OCI-LY1 (cell line): ENCODE results near the gene MACROD2.

Experiments
- H2AFZ ChIP-seq: fragments of 200-600 bp; sonication (generic), shearing (Covaris generic); 2 replicates; pipeline ENCODE4 v1.6.0; 2014; ENCODE audit warnings: antibody characterized with exemption, mild to moderate bottlenecking, low read length
- H3F3A ChIP-seq: fragments of 200-600 bp; sonication (generic), shearing (Covaris generic); 2 replicates; pipeline ENCODE4 v1.6.0; 2014; ENCODE audit warnings: mild to moderate bottlenecking, antibody characterized with exemption, low read length, moderate library complexity; ENCODE audit not compliant: insufficient read depth
- H3K27ac ChIP-seq: fragments of 200-600 bp; sonication (generic); 2 replicates; pipeline ENCODE4 v1.5.1; 2014; ENCODE audit warnings: low read length, mixed run types, mild to moderate bottlenecking, low read depth; ENCODE audit not compliant: poor library complexity, severe bottlenecking
- H3K27me3 ChIP-seq: fragments of 200-600 bp; sonication (generic); 2 replicates; pipeline ENCODE4 v1.6.0; 2014; ENCODE audit warnings: antibody characterized with exemption, mild to moderate bottlenecking, low read length, moderate library complexity; ENCODE audit not compliant: insufficient read depth
- H3K36me3 ChIP-seq: fragments of 200-600 bp; sonication (generic); 2 replicates; pipeline ENCODE4 v1.6.1; 2014; ENCODE audit warnings: mild to moderate bottlenecking, antibody characterized with exemption, low read length, moderate library complexity, mixed read lengths; ENCODE audit not compliant: insufficient read depth
- H3K4me1 ChIP-seq: fragments of 200-600 bp; sonication (generic); 2 replicates; pipeline ENCODE4 v1.5.1; 2014; ENCODE audit warnings: mild to moderate bottlenecking, low read length, moderate library complexity; ENCODE audit not compliant: insufficient read depth, severe bottlenecking
- H3K4me2 ChIP-seq: fragments of 200-600 bp; sonication (generic), shearing (Covaris generic); 2 replicates; pipeline ENCODE4 v1.6.1; 2014; ENCODE audit warnings: low read length
- H3K4me3 ChIP-seq: fragments of 200-600 bp; sonication (generic); 2 replicates; pipeline ENCODE4 v1.5.1; 2014; ENCODE audit warnings: low read length, low read depth, mild to moderate bottlenecking, mixed read lengths; ENCODE audit not compliant: poor library complexity, severe bottlenecking
- H3K79me2 ChIP-seq: fragments of 200-600 bp; shearing (Covaris generic); 2 replicates; pipeline ENCODE4 v1.6.1; 2016; ENCODE audit warnings: mixed run types, low read length, mixed read lengths; ENCODE audit not compliant: insufficient read depth
- H3K9ac ChIP-seq: fragments of 200-600 bp; sonication (generic), shearing (Covaris generic); 2 replicates; pipeline ENCODE4 v1.6.1; 2014; ENCODE audit warnings: mild to moderate bottlenecking, low read length, mixed read lengths
- H3K9me2 ChIP-seq: fragments of 200-600 bp; sonication (generic), shearing (Covaris generic); 2 replicates; pipeline ENCODE4 v1.6.1; 2014; ENCODE audit warnings: low read depth, mild to moderate bottlenecking, low read length, mixed read lengths
- H3K9me3 ChIP-seq: fragments of 200-600 bp; shearing (Covaris generic); 2 replicates; pipeline ENCODE4 v1.6.1; 2014; ENCODE audit warnings: low read length, mixed read lengths
- H4K20me1 ChIP-seq: fragments of 200-600 bp; sonication (generic), shearing (Covaris generic); 2 replicates; pipeline ENCODE4 v1.6.0; 2016; ENCODE audit warnings: mild to moderate bottlenecking, low read length; ENCODE audit not compliant: insufficient read depth
- EZH2 ChIP-seq: fragments of 200-600 bp; sonication (generic), shearing (Covaris generic); IDR thresholded peaks from 2 replicates; pipeline ENCODE4 v1.8.0; 2017; ENCODE audit warnings: borderline replicate concordance, mixed run types, mild to moderate bottlenecking, antibody characterized with exemption, low read length, moderate library complexity, mixed read lengths
- TF ChIP-seq, protein P1 (sequence below): fragments of 200-600 bp; sonication (generic), shearing (Covaris generic); IDR thresholded peaks from 2 replicates; pipeline ENCODE4 v1.5.1; 2017; ENCODE audit warnings: mild to moderate bottlenecking, antibody characterized with exemption, low read length, moderate library complexity, mixed read lengths

The MACROD2 gene

DNA sequence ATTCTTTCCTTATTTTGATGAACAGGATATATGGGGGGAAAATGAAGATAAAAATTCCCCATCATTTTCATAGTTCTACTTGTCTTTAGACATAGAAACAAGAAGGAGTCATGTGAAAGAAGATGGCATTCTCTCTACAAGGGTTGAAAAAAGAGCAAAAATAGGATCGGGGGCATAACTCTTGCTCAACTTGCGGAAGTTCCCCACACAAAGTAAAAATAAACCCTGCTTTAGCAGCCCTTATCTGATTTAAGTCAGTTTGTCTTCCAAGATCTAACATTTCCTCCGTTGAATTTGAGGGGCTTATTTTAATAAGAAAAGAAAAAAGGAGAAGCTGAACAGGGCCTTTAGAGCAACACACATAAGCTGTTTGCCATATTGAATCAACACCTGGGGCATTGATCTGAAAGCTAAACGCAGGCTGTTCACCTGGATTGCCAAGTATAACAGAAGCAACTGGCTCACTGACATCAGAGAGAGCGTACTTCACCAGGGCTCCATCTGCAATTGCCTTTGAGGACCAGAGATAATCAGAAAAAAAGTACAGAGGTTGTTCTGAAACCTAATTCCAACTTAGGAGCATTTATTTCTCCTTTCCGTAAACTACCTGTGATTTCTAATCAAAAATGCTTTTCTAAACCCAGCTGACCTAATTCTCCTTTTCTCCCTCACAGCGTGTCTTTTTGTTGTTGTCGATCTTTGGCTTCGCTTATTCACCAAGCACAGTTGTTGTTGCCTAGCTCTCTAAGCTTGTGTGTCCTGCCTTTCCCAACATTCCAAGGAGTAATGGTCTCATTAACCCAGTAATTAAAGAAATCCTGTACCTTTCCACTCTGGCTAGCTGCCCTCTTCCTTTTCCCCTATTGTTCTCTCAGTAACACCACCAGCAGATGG is 2010.0 kb downstream of the MACROD2 start:
- H3K9ac ChIP-seq, result no peak overlapping the region
- no peak overlapping the region for H3K4me3 ChIP-seq
- H3K36me3 ChIP-seq, result no peaks in the 10 kb centered on the region
- no peaks in the 10 kb centered on the region for H4K20me1 ChIP-seq
- no peak overlapping the region for H3K4me2 ChIP-seq
- no peak for TF ChIP-seq EZH2
- TF ChIP-seq, protein P1, sequence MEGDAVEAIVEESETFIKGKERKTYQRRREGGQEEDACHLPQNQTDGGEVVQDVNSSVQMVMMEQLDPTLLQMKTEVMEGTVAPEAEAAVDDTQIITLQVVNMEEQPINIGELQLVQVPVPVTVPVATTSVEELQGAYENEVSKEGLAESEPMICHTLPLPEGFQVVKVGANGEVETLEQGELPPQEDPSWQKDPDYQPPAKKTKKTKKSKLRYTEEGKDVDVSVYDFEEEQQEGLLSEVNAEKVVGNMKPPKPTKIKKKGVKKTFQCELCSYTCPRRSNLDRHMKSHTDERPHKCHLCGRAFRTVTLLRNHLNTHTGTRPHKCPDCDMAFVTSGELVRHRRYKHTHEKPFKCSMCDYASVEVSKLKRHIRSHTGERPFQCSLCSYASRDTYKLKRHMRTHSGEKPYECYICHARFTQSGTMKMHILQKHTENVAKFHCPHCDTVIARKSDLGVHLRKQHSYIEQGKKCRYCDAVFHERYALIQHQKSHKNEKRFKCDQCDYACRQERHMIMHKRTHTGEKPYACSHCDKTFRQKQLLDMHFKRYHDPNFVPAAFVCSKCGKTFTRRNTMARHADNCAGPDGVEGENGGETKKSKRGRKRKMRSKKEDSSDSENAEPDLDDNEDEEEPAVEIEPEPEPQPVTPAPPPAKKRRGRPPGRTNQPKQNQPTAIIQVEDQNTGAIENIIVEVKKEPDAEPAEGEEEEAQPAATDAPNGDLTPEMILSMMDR, result no peak
- H3K4me1 ChIP-seq, result no peaks in the 10 kb centered on the region
- H3K27ac ChIP-seq, result no peak overlapping the region
- no peaks in the 10 kb centered on the region for H3F3A ChIP-seq
- no peaks in the 10 kb centered on the region for H3K9me3 ChIP-seq
- H3K79me2 ChIP-seq, result no peaks in the 10 kb centered on the region
- H3K27me3 ChIP-seq, result no peaks in the 10 kb centered on the region
- no peak overlapping the region for H2AFZ ChIP-seq
- H3K9me2 ChIP-seq, result no peaks in the 10 kb centered on the region

DNA sequence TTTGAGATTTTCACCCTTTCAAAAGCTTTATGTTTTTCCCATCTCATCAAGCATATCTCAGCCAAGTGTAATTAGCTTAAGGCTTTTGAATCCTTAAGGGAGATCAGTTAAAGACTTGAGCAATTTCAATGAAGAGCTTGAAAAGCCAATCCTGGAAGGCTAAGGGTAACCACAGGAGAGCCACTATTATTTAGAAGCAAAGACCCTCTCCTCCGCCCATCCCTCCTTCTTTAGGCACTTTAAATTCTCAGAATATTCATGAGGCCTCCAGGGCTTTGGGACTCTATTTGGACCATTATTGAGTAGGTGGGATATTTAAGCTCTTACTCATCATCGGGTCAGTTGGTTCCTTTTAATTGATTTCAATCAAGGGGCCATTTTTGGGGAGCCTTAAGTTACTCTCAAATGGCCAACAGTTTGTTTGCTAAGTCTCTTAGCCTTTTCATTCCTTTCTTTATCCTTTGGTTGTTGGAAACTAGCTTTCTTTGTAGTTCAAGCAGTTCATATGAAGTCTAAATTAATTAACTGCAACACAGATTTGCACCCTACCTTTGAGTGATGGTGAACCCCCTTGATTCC is 2010.7 kb downstream of the MACROD2 start:
- Histone ChIP-seq H3K4me1 (no peaks in the 10 kb centered on the region), H3K36me3 (no peaks in the 10 kb centered on the region), H3F3A (no peaks in the 10 kb centered on the region), H3K9me3 (no peaks in the 10 kb centered on the region), H3K27me3 (no peaks in the 10 kb centered on the region), H3K4me3 (no peak overlapping the region), H3K9ac (no peak overlapping the region), H4K20me1 (no peaks in the 10 kb centered on the region), H3K9me2 (no peaks in the 10 kb centered on the region), H2AFZ (no peak overlapping the region), H3K79me2 (no peaks in the 10 kb centered on the region), H3K4me2 (no peak overlapping the region), H3K27ac (no peak overlapping the region)
- TF ChIP-seq, protein P1, result no peak
- no peak for TF ChIP-seq EZH2

DNA sequence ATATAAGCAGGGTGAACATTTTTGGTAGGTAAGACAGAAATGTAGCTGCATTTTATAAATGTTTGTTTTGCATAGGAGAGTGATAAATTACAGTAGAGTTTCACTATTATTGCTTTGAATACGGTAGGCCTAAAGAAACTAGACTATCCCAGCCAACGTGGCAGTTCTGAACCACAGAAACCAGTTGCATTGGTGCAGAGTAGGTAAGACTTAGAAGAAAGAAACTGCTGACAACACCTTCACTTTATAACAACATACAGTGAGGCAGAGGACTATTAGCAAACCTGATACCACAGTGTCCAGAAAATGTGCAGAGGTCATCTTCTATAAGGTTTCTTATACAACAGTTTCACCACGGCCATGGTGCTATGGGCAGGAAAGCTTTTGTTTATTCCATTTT is 2011.8 kb downstream of the MACROD2 start:
- TF ChIP-seq, protein P1, result no peak
- no peak for TF ChIP-seq EZH2
- no peaks in the 10 kb centered on the region for H3K36me3 ChIP-seq
- H3K9me3 ChIP-seq, result no peaks in the 10 kb centered on the region
- no peak overlapping the region for H2AFZ ChIP-seq
- no peaks in the 10 kb centered on the region for H3K4me1 ChIP-seq
- H3K4me3 ChIP-seq, result no peak overlapping the region
- H3K9me2 ChIP-seq, result no peaks in the 10 kb centered on the region
- H3K79me2 ChIP-seq, result no peaks in the 10 kb centered on the region
- H3K4me2 ChIP-seq, result no peak overlapping the region
- no peaks in the 10 kb centered on the region for H3F3A ChIP-seq
- H3K27me3 ChIP-seq, result no peaks in the 10 kb centered on the region
- no peaks in the 10 kb centered on the region for H4K20me1 ChIP-seq
- no peak overlapping the region for H3K27ac ChIP-seq
- H3K9ac ChIP-seq, result no peak overlapping the region
